ENCODE results near the gene HES1.

DNA sequence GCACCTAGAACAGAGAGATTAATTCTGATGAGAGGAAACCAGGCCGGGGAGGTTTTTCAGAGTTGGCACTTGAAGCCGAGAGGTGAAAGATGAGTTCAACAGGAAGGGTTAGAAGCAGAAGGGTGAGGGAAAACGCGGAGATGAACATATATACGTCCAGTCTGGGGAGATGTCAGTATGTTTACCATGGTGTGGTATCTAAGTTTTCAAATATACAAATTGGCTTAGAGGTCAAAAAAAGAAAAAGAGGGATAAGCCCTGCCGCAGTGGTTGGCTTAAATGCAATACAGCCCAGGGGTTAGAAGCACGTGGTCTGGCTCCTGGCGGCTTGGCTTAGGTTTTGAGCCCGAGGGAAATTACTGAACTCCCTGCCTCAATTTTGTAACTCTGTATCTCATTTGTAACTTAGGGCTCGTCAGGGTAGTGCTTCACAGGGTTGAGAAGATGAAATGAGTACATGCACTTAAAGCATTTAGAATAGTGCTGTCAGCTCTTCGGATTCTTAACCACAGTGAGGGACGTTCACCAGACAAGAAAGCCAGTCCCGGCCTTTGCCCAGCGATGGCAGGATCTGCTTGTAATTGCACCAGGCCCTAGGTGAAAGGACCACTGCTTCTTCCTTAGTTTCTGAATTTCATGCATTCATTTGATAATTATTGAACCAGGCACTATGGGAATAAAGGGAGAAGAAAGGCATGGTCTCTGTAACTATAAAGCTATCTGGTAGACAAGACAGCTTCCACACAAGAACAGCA is 6.4 kb downstream of the HES1 start:
- TF ChIP-seq, protein P1, sequence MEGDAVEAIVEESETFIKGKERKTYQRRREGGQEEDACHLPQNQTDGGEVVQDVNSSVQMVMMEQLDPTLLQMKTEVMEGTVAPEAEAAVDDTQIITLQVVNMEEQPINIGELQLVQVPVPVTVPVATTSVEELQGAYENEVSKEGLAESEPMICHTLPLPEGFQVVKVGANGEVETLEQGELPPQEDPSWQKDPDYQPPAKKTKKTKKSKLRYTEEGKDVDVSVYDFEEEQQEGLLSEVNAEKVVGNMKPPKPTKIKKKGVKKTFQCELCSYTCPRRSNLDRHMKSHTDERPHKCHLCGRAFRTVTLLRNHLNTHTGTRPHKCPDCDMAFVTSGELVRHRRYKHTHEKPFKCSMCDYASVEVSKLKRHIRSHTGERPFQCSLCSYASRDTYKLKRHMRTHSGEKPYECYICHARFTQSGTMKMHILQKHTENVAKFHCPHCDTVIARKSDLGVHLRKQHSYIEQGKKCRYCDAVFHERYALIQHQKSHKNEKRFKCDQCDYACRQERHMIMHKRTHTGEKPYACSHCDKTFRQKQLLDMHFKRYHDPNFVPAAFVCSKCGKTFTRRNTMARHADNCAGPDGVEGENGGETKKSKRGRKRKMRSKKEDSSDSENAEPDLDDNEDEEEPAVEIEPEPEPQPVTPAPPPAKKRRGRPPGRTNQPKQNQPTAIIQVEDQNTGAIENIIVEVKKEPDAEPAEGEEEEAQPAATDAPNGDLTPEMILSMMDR (optimal IDR thresholded peaks at IDR 0.05 in 1 of 3, IDR thresholded peaks at IDR 0.05 in 1 of 3, conservative IDR thresholded peaks at IDR 0.05 in 1 of 3; ENCODE audit: extremely low read depth in 1 of 3, insufficient read depth in 2 of 3, low read length in 3 of 3): no peak
- TF ChIP-seq EZH2 (IDR thresholded peaks at IDR 0.05; ENCODE audit: low read length): no peak

All from keratinocyte (primary cell).